ENCODE measurements around the gene IL4.

- TF ChIP-seq CTCF (conservative IDR thresholded peaks at IDR 0.05; ENCODE audit: low read depth in 2 of 2) (no peak), EZH2 (IDR thresholded peaks at IDR 0.05; ENCODE audit: low read depth, unreplicated experiment) (no peak)
These were observed 44.9 kb downstream of the IL4 start for GRCh38 chr5:132718544-132719312.
